ENCODE data around the gene GULP1. TPM values are rescaled to one million over a fixed set of nuclear protein-coding genes. Genes with fewer than 3 reads are reported as not detected.

The GULP1 gene
- total RNA-seq, 1 experiment from 2014 or later, result 75.1 TPM

DNA sequence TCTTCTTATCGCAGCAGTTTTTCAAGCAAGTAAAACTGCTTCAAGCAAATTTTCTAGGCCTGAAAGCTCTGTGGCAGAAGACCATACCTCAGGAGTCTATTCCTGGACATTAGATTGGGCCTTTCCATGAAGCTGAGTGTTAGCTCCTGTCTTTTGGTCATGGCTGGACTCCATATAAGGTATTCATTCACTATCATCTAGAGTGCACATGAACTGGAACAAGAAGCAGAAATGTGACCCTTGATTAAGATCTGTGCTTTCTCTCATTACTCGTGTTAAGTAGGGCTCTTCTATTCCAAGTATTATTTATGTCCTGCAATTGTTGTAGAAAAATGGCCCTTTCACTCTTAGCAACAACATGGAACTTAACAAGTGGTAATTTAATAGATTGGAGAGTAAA, 5.9 kb upstream of the GULP1 start:
- peaks cover 27% of the 10 kb centered on the region for H3K9me3 Mint-ChIP-seq
- H3K27ac Mint-ChIP-seq, result no peak overlapping the region; the same call in 1 of the 2 replicates
- H3K36me3 Mint-ChIP-seq, result peaks cover 28% of the 10 kb centered on the region
- H3K4me1 Mint-ChIP-seq, result peaks cover 41% of the 10 kb centered on the region
- no peak for DNase-seq (ENCODE audit: low spot score)
- no peak for ATAC-seq
- ChIA-PET POLR2A (no interaction called here), CTCF (no interaction called here)
- H3K27me3 Mint-ChIP-seq (ENCODE audit: low read depth), result no peaks in the 10 kb centered on the region
- TF ChIP-seq SOX15 (CRISPR knock-in tag; IDR thresholded peaks at IDR 0.05) (no peak), CBFB (CRISPR knock-in tag; IDR thresholded peaks at IDR 0.05; ENCODE audit: low read depth) (no peak), SP1 (CRISPR knock-in tag; conservative IDR thresholded peaks at IDR 0.05) (no peak), PRRX2 (CRISPR knock-in tag; IDR thresholded peaks at IDR 0.05) (no peak), CREB1 (CRISPR knock-in tag; IDR thresholded peaks at IDR 0.05) (no peak), OVOL2 (CRISPR knock-in tag; IDR thresholded peaks at IDR 0.05; ENCODE audit: borderline replicate concordance) (no peak)
- TF ChIP-seq, protein P1, sequence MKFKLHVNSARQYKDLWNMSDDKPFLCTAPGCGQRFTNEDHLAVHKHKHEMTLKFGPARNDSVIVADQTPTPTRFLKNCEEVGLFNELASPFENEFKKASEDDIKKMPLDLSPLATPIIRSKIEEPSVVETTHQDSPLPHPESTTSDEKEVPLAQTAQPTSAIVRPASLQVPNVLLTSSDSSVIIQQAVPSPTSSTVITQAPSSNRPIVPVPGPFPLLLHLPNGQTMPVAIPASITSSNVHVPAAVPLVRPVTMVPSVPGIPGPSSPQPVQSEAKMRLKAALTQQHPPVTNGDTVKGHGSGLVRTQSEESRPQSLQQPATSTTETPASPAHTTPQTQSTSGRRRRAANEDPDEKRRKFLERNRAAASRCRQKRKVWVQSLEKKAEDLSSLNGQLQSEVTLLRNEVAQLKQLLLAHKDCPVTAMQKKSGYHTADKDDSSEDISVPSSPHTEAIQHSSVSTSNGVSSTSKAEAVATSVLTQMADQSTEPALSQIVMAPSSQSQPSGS (CRISPR knock-in tag; IDR thresholded peaks at IDR 0.05; ENCODE audit: borderline replicate concordance, low read depth), result no peak
- TF ChIP-seq, protein P2, sequence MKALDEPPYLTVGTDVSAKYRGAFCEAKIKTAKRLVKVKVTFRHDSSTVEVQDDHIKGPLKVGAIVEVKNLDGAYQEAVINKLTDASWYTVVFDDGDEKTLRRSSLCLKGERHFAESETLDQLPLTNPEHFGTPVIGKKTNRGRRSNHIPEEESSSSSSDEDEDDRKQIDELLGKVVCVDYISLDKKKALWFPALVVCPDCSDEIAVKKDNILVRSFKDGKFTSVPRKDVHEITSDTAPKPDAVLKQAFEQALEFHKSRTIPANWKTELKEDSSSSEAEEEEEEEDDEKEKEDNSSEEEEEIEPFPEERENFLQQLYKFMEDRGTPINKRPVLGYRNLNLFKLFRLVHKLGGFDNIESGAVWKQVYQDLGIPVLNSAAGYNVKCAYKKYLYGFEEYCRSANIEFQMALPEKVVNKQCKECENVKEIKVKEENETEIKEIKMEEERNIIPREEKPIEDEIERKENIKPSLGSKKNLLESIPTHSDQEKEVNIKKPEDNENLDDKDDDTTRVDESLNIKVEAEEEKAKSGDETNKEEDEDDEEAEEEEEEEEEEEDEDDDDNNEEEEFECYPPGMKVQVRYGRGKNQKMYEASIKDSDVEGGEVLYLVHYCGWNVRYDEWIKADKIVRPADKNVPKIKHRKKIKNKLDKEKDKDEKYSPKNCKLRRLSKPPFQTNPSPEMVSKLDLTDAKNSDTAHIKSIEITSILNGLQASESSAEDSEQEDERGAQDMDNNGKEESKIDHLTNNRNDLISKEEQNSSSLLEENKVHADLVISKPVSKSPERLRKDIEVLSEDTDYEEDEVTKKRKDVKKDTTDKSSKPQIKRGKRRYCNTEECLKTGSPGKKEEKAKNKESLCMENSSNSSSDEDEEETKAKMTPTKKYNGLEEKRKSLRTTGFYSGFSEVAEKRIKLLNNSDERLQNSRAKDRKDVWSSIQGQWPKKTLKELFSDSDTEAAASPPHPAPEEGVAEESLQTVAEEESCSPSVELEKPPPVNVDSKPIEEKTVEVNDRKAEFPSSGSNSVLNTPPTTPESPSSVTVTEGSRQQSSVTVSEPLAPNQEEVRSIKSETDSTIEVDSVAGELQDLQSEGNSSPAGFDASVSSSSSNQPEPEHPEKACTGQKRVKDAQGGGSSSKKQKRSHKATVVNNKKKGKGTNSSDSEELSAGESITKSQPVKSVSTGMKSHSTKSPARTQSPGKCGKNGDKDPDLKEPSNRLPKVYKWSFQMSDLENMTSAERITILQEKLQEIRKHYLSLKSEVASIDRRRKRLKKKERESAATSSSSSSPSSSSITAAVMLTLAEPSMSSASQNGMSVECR (CRISPR knock-in tag; IDR thresholded peaks at IDR 0.05; ENCODE audit: borderline replicate concordance), result no peak
- TF ChIP-seq, protein P3, sequence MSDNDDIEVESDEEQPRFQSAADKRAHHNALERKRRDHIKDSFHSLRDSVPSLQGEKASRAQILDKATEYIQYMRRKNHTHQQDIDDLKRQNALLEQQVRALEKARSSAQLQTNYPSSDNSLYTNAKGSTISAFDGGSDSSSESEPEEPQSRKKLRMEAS (CRISPR knock-in tag; IDR thresholded peaks at IDR 0.05), result no peak
- TF ChIP-seq, protein P4, sequence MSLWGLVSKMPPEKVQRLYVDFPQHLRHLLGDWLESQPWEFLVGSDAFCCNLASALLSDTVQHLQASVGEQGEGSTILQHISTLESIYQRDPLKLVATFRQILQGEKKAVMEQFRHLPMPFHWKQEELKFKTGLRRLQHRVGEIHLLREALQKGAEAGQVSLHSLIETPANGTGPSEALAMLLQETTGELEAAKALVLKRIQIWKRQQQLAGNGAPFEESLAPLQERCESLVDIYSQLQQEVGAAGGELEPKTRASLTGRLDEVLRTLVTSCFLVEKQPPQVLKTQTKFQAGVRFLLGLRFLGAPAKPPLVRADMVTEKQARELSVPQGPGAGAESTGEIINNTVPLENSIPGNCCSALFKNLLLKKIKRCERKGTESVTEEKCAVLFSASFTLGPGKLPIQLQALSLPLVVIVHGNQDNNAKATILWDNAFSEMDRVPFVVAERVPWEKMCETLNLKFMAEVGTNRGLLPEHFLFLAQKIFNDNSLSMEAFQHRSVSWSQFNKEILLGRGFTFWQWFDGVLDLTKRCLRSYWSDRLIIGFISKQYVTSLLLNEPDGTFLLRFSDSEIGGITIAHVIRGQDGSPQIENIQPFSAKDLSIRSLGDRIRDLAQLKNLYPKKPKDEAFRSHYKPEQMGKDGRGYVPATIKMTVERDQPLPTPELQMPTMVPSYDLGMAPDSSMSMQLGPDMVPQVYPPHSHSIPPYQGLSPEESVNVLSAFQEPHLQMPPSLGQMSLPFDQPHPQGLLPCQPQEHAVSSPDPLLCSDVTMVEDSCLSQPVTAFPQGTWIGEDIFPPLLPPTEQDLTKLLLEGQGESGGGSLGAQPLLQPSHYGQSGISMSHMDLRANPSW (CRISPR knock-in tag; conservative IDR thresholded peaks at IDR 0.05; ENCODE audit: low read depth), result no peak
- TF ChIP-seq, protein P5, sequence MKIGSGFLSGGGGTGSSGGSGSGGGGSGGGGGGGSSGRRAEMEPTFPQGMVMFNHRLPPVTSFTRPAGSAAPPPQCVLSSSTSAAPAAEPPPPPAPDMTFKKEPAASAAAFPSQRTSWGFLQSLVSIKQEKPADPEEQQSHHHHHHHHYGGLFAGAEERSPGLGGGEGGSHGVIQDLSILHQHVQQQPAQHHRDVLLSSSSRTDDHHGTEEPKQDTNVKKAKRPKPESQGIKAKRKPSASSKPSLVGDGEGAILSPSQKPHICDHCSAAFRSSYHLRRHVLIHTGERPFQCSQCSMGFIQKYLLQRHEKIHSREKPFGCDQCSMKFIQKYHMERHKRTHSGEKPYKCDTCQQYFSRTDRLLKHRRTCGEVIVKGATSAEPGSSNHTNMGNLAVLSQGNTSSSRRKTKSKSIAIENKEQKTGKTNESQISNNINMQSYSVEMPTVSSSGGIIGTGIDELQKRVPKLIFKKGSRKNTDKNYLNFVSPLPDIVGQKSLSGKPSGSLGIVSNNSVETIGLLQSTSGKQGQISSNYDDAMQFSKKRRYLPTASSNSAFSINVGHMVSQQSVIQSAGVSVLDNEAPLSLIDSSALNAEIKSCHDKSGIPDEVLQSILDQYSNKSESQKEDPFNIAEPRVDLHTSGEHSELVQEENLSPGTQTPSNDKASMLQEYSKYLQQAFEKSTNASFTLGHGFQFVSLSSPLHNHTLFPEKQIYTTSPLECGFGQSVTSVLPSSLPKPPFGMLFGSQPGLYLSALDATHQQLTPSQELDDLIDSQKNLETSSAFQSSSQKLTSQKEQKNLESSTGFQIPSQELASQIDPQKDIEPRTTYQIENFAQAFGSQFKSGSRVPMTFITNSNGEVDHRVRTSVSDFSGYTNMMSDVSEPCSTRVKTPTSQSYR (CRISPR knock-in tag; IDR thresholded peaks at IDR 0.05), result no peak
- TF ChIP-seq, protein P6, sequence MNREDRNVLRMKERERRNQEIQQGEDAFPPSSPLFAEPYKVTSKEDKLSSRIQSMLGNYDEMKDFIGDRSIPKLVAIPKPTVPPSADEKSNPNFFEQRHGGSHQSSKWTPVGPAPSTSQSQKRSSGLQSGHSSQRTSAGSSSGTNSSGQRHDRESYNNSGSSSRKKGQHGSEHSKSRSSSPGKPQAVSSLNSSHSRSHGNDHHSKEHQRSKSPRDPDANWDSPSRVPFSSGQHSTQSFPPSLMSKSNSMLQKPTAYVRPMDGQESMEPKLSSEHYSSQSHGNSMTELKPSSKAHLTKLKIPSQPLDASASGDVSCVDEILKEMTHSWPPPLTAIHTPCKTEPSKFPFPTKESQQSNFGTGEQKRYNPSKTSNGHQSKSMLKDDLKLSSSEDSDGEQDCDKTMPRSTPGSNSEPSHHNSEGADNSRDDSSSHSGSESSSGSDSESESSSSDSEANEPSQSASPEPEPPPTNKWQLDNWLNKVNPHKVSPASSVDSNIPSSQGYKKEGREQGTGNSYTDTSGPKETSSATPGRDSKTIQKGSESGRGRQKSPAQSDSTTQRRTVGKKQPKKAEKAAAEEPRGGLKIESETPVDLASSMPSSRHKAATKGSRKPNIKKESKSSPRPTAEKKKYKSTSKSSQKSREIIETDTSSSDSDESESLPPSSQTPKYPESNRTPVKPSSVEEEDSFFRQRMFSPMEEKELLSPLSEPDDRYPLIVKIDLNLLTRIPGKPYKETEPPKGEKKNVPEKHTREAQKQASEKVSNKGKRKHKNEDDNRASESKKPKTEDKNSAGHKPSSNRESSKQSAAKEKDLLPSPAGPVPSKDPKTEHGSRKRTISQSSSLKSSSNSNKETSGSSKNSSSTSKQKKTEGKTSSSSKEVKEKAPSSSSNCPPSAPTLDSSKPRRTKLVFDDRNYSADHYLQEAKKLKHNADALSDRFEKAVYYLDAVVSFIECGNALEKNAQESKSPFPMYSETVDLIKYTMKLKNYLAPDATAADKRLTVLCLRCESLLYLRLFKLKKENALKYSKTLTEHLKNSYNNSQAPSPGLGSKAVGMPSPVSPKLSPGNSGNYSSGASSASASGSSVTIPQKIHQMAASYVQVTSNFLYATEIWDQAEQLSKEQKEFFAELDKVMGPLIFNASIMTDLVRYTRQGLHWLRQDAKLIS (CRISPR knock-in tag; IDR thresholded peaks at IDR 0.05; ENCODE audit: borderline replicate concordance), result no peak
- peak overlapping the region; percentile 0; the same call in 1 of the 2 replicates for H3K4me3 Mint-ChIP-seq

Measured in WTC11 (cell line).